Neural cell (in vitro differentiated cells): ENCODE results near the gene CHST13. TPM values are rescaled to one million over a fixed set of nuclear protein-coding genes. Genes with fewer than 3 reads are reported as not detected.

ENCODE experiments used
- H2AFZ ChIP-seq: fragments of 200-600, 300-800 bp; sonication (generic), shearing (Covaris generic); 2 replicates; pipeline ENCODE4 v1.6.0; 2014; ENCODE audit warnings: low read depth, mild to moderate bottlenecking, antibody characterized with exemption, low read length, moderate library complexity
- H3F3A ChIP-seq: fragments of 200-600 bp; shearing (Covaris generic); 2 replicates; pipeline ENCODE4 v1.6.1; 2016; ENCODE audit warnings: mild to moderate bottlenecking, moderate library complexity, mixed read lengths, antibody characterized with exemption, low read length; ENCODE audit not compliant: insufficient read depth, poor library complexity, severe bottlenecking
- H3K27ac ChIP-seq: fragments of 200-600, 300-800 bp; sonication (generic), shearing (Covaris generic); 2 replicates; pipeline ENCODE4 v1.5.1; 2014; ENCODE audit warnings: mild to moderate bottlenecking, low read length, moderate library complexity
- H3K27me3 ChIP-seq: fragments of 300-800, 200-600 bp; sonication (generic), shearing (Covaris generic); 2 replicates; pipeline ENCODE4 v1.6.0; 2014; ENCODE audit warnings: mild to moderate bottlenecking, low read depth, low read length, moderate library complexity; ENCODE audit not compliant: insufficient read depth
- H3K36me3 ChIP-seq: fragments of 300-800, 200-600 bp; sonication (generic), shearing (Covaris generic); 2 replicates; pipeline ENCODE4 v1.5.1; 2014; ENCODE audit warnings: mild to moderate bottlenecking, antibody characterized with exemption, low read length, moderate library complexity; ENCODE audit not compliant: insufficient read depth
- H3K4me2 ChIP-seq: fragments of 300-800, 200-600 bp; sonication (generic), shearing (Covaris generic); 2 replicates; pipeline ENCODE4 v1.6.0; 2014; ENCODE audit warnings: mild to moderate bottlenecking, low read length
- H3K4me3 ChIP-seq: fragments of 300-800, 200-600 bp; sonication (generic), shearing (Covaris generic); 2 replicates; pipeline ENCODE4 v1.5.1; 2014; ENCODE audit warnings: mild to moderate bottlenecking, low read length, moderate library complexity
- H3K79me2 ChIP-seq: fragments of 200-600 bp; shearing (Covaris generic); replicated peaks from 2 replicates; pipeline ENCODE4 v1.6.0; 2014; ENCODE audit warnings: mild to moderate bottlenecking, low read length, moderate library complexity; ENCODE audit not compliant: insufficient read depth
- H3K9ac ChIP-seq: fragments of 300-800, 200-600 bp; sonication (generic), shearing (Covaris generic); 2 replicates; pipeline ENCODE4 v1.6.1; 2016; ENCODE audit warnings: mild to moderate bottlenecking, low read length, mixed read lengths
- H3K9me2 ChIP-seq: fragments of 200-600 bp; shearing (Covaris generic); 2 replicates; pipeline ENCODE4 v1.6.1; 2016; ENCODE audit warnings: mild to moderate bottlenecking, low read length, mixed read lengths; ENCODE audit not compliant: insufficient read depth
- H3K9me3 ChIP-seq: fragments of 200-600, 300-800 bp; sonication (generic), shearing (Covaris generic); 2 replicates; pipeline ENCODE4 v1.6.1; 2016; ENCODE audit warnings: mild to moderate bottlenecking, mixed run types, low read length, moderate library complexity, mixed read lengths
- H4K20me1 ChIP-seq: fragments of 200-600 bp; shearing (Covaris generic); 2 replicates; pipeline ENCODE4 v1.6.1; 2016; ENCODE audit warnings: mild to moderate bottlenecking, mixed run types; ENCODE audit not compliant: insufficient read depth
- CTCF ChIP-seq: fragments of 450-650 bp; IDR thresholded peaks from 2 replicates; pipeline ENCODE4 v1.5.1; 2014; ENCODE audit warnings: antibody characterized with exemption, mild to moderate bottlenecking, moderate library complexity; ENCODE audit not compliant: poor library complexity, severe bottlenecking
- EP300 ChIP-seq: fragments of 450-650 bp; conservative IDR thresholded peaks from 2 replicates; pipeline ENCODE4 v1.6.1; 2014; ENCODE audit warnings: antibody characterized with exemption, mild to moderate bottlenecking, moderate library complexity; ENCODE audit not compliant: poor library complexity, severe bottlenecking
- EZH2 ChIP-seq: fragments of 200-600, 300-800 bp; shearing (Covaris generic), sonication (generic); IDR thresholded peaks from 2 replicates; pipeline ENCODE4 v1.6.1; 2014; ENCODE audit warnings: antibody characterized with exemption, low read length, borderline replicate concordance, mild to moderate bottlenecking; ENCODE audit not compliant: insufficient read depth, poor library complexity, severe bottlenecking
- MXI1 ChIP-seq: fragments of 450-650 bp; conservative IDR thresholded peaks from 2 replicates; pipeline ENCODE4 v1.6.1; 2014; ENCODE audit warnings: antibody characterized with exemption, mild to moderate bottlenecking; ENCODE audit not compliant: poor library complexity, severe bottlenecking
- POLR2AphosphoS5 ChIP-seq: IDR thresholded peaks from 2 replicates; pipeline ENCODE4 v1.6.1; 2012
- RAD21 ChIP-seq: fragments of 450-650 bp; conservative IDR thresholded peaks from 2 replicates; pipeline ENCODE4 v1.6.1; 2014; ENCODE audit warnings: antibody characterized with exemption, mild to moderate bottlenecking, moderate library complexity
- REST ChIP-seq: IDR thresholded peaks from 2 replicates; pipeline ENCODE4 v1.6.1; 2012; ENCODE audit warnings: borderline replicate concordance
- SMC3 ChIP-seq: fragments of 450-650 bp; conservative IDR thresholded peaks from 2 replicates; pipeline ENCODE4 v1.6.1; 2014; ENCODE audit warnings: antibody characterized with exemption, mild to moderate bottlenecking, moderate library complexity; ENCODE audit not compliant: poor library complexity
- polyA plus RNA-seq: library from polyadenylated mRNA; depleted of rRNA; stranded (reverse); fragments of >200 nt; gene quantifications from 2 replicates; pipeline ENCODE4 v1.2.3, GENCODE V29; 2014

Gene CHST13
- polyA plus RNA-seq, 1 donor from 2014 or later = not detected

GRCh38 chr3:126519506-126520455 is 4.2 kb upstream of the CHST13 start:
- Histone ChIP-seq H3K79me2 (no peaks in the 10 kb centered on the region), H3F3A (no peaks in the 10 kb centered on the region), H2AFZ (no peak overlapping the region), H3K4me3 (no peak overlapping the region), H3K36me3 (no peaks in the 10 kb centered on the region), H3K27ac (no peak overlapping the region), H3K4me2 (no peak overlapping the region), H3K27me3 (peaks cover 24% of the 10 kb centered on the region), H3K9ac (no peak overlapping the region), H4K20me1 (no peaks in the 10 kb centered on the region), H3K9me3 (no peaks in the 10 kb centered on the region), H3K9me2 (no peaks in the 10 kb centered on the region)
- TF ChIP-seq EP300 (no peak), POLR2AphosphoS5 (no peak), REST (no peak), MXI1 (no peak)

GRCh38 chr3:126521122-126521891 is 2.6 kb upstream of the CHST13 start:
- H3F3A ChIP-seq = no peaks in the 10 kb centered on the region
- no peaks in the 10 kb centered on the region for H3K9me2 ChIP-seq
- no peaks in the 10 kb centered on the region for H3K79me2 ChIP-seq
- H2AFZ ChIP-seq = no peak overlapping the region
- H3K9ac ChIP-seq = no peak overlapping the region
- TF ChIP-seq SMC3 (no peak), EP300 (no peak), REST (no peak), MXI1 (no peak), EZH2 (no peak), POLR2AphosphoS5 (no peak), CTCF (no peak), RAD21 (no peak)
- peaks cover 26% of the 10 kb centered on the region for H3K27me3 ChIP-seq
- no peak overlapping the region for H3K4me3 ChIP-seq
- H3K27ac ChIP-seq = no peak overlapping the region
- H4K20me1 ChIP-seq = no peaks in the 10 kb centered on the region
- no peak overlapping the region for H3K4me2 ChIP-seq
- H3K36me3 ChIP-seq = no peaks in the 10 kb centered on the region
- H3K9me3 ChIP-seq = no peaks in the 10 kb centered on the region
